ENCODE results near the gene ZNF786.

Gene ZNF786

DNA sequence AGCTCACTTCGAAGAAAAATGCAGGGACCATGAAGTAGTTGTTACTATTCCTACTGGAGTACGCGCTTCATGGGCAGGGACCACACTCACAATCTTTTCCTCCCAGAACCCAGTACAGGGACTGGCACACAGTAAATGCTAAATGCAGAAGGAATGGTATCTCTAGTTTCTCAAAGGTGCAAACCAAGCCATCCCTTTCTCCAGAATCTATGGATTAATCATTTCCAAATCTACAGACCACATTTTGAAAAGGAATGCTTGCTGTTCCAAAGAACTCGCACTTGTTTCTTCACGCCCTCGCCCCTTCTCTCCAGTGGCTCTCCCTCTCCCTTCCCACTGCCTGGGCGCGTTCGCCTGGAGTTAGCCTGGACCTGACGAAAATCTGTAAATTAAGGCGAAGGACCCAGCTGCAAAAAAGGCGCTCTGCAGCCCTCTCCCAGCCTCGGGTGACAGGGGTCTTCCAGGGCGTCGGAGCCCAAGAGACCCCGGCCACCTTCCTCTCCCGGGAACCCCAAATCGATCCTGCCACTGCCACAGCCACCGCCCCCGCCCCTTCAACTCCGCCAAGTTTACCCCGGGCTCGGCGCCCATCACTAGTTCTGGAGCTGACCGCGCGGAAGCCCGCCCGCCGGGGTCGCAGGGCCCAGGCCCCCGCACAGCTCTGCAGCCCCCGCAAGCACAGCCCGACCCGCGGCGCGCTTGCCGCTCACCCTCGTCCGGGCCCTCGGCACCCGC is 62.7 kb downstream of the ZNF786 start:
- no peak for DNase-seq

DNA sequence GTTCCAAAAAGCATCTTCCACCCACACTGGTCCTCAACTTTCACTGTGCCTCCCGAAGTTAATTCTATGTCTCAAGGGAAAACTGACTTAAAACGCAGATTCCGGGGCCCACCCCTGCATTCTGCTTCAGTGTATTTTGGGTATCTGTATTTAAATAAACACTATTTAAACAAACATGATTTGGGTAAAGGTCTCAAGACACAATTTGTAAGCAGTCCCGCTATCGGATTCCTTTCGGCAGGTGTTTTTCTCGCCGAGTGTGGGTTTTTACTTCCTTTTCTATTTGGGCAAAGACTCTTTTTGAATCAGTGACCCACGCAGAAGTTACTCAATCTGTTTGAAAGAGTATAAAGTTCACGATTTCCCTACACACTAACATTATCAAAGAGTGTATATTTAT is 63.5 kb downstream of the ZNF786 start:
- DNase-seq, result no peak

DNA sequence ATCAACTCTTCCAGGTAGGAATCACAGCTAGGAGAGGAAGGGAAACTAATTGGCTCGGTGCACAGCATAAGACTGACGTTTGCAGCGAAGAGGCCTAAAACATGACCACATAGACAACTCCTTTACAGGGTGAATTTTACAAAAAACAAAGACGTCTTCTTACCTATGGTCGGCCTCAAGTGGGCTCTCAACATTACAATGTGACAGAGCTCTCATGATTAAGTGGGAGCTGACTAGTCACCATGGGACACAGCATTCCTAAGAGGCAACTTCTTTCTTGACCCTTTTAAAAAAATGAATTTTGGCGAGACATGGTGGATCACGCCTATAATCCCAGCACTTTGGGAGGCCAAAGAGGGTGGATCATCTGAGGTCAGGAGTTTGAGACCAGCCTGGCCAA is 66.9 kb downstream of the ZNF786 start:
- DNase-seq, result no peak

- no peak for DNase-seq
Measured at GRCh38 chr7:149022756-149023360, 67.7 kb downstream of the ZNF786 start.

DNA sequence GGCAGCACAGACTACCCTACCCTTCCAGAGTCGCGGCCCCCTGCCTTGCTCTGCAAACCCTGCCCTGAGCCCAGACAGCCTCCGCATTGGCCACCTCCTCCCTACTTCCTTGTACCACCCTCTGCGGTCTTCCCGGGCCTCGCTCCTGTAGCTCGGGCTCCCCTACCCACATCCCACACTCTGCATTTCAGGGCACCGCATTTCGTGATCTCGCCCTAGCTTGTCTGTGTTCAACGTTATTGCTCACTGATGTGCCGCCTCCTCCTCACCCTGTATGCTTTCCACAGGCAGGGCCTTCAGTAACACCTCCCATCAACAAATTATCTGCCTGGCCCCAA is 68.8 kb downstream of the ZNF786 start:
- DNase-seq, result no peak

DNA sequence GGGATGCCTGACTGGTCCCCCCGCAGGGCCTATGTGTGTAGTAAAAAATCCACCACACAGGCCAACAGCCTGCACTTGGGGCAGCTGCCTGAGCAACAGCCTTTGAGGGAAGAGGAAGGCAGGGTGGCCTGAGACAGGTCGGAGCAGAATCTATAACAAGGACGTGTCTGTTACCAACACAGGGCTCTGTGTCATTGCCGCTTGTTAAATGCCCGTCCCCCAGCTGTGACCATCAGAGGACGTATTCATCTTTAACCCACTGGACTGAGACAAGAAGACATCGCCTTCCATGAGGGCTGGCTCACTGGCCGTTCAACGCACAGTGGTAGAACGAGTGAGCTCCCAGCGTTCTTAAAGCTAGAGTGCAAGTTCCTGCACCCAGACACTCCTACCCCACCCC is 70.0 kb downstream of the ZNF786 start:
- no peak for DNase-seq

Measured in NCI-H226 (cell line).